Right forelimb (tissue), 1 donor: ENCODE results near the gene FABP1.

ENCODE experiments used
- DNase-seq: peaks from one replicate; pipeline ENCODE4 v3.0.0-alpha.2; 2018

The FABP1 gene

DNA sequence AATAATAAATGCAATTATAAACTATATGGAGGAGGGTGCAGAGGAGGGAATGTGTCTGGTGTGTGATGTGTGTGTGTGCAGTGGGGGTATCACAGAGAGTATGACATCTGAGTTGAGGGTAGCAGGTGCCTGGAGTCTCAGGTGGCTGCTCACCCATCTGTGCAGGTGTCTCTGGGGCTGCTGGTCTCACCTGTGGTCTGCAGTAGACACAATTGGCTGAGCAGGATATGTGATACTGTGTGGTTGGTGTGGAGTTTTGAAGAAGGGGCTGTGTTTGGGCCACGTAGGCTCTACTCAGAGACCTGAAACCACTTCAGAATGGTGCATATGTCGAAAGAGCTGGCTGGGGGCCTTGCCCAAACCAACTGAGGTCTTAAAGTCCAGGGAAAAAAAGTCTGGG is 17.0 kb downstream of the FABP1 start:
- no peak for DNase-seq

DNA sequence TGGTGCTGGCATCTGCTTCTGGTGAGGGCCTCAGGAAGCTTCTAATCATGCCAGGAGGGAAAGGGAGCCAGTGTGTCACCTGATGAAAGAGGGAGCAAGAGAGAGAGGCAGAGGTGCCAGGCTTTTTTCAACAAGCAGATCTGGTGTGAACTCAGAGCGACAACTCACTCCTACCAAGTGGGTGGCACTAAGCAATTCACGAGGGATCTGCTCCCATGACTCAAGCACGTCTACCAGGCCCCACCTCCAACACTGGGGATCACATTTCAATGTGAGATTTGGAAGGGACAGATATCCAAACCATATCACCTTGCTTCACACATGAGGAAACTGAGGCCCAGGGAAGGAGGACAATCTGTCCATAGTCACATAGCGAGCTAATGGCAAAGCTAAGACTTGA is 19.1 kb downstream of the FABP1 start:
- no peak for DNase-seq

DNA sequence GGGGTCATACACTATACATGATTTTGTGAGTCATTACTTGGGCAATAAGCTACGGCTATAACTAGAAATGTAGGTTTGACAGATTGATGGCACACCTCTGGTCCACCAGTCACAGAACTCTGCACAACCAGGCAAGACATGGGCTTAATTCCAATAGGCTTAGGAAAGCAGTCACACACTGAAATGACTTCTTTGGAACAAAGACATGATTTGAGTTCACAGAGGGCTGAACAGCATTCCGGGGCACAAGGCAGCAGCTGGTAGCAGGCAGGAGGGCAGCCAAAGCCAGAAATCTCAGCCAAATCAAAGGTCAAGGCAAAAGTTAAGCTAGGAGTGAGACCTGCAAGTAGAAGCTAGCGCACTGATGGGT is 27.4 kb downstream of the FABP1 start:
- no peak for DNase-seq

DNA sequence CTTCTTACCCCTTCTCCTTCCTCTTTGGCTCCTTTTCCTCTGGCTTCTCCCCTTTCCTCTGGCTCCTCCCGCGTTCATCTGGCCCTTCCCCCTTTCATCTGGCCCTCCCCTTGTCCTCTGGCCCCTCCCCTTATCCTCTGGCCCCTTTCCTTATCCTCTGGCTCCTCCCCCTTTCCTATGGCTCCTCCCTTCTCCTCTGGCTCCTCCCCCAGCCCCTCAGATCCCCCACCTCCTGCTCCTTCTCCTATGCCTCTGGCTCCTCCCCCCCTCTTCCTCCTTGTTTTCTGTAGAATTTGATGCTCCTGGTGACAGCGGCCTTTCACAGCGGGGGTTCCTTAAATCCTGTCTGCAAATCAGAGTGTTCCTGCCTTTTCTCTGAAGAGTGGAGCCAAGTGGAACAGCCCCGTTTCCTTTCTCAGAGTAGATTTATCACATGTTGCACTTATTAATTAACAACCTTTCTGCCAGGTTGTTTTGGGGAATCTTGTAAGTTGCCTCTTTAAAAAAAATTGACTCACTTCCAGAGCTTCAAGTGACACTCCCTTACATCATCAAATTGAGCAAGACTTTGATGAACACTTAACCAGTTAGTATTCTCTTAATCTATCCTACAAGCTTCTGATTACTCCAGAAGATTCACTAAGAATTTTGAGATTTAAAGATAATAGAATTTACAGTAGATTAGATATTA is 27.9 kb downstream of the FABP1 start:
- no peak for DNase-seq

DNA sequence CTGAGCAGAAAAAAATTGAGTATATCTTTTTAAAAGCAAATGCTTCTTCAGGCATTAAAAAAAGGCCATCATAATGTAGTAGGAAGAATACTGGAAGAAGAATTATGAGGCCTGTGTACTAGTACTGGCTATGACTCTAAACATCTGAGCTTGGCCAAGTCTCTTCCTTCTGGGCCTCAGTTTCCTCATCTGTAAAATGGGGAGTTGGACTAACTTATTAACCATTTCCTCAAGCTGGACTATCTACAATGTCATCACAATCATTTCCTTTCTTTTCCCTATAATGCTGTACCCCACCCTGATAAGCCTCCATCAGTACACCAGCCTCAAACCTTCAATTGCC is 29.3 kb downstream of the FABP1 start:
- DNase-seq = no peak

DNA sequence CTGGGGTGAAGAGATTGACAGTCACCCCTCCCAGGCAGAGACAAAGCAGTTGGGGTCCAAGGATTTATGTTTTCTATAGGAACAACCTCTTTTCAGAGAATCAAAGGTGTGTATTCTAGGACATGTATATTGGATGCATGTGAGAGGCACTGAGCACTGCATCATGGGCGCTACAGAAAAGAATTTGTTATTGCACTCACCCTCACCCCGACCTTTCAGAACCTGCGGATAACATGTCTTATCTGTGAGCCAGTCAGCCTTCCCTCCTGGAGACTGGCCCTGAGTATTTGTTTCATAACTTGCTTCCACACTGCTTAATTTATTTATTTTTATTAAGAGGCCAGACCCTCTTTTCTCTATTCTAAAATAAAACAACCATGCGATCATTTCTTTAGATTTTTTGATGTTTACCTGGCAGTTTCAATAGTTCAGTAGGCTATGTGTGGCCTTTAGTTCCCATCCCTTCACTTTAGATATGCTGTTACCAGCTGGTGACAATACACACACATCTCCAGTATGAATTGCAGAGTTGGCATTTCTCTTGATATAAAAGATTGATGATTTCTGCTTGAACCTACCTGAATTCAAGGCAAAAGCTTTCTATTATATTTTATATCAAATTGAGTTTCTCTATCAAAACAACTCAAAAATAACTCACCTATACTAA is 29.8 kb downstream of the FABP1 start:
- no peak for DNase-seq

DNA sequence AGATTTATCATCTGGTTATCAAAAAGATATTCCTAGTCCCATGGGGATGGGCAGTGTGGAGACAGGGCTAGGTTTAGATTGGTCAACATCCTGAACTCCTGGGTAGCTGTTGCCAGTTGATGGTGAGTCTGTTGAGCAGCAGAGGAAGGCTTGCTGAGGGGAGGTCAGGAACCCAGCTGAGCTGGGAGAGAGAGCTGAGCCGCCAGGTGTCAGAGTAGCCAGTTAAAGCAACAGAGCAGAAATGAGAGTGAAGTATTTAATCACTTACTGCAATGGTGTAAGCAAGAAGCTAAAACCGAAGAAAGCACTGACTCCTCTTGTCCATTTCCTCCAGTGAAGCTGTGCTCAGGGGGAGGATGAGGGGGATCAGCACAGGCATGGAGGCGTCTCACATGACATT is 30.7 kb downstream of the FABP1 start:
- DNase-seq = no peak

DNA sequence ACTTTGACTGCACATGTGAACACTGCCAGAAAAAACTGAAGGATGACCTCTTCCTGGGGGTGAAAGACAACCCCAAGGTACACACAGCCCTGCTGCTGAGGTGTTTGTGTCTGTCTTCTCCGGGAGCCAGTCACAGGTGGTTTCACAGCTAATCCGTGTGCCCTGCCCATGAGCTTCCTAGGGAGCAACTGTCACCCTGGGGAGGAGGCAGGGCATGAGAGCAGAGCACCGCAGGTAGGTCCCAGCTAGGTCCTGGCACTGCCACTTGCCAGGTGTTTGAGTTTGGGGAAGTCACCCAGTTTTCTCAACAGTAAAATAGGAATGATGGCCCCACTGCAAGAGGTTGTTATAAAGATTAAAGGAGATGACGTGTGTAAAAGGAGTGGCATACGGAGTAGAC is 31.2 kb downstream of the FABP1 start:
- DNase-seq = no peak

DNA sequence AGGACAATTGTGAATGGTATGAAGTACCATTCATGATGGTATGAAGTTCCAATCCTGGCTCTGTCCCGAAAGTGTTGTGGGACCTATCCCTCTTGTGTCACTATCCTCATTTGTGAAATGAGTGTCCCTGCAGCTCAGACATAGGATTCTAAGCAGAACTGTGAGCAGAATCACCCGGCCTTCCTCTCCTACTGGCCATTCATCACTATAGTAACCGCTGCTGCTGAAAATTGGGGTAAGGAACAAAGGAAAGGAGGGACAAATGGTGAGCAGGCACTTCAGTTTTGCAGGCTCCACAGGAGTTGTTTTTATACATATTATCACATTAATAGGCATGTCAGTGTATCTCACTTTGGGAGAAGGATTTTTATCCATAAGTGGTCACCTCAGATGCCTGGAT is 32.8 kb downstream of the FABP1 start:
- DNase-seq = no peak

DNA sequence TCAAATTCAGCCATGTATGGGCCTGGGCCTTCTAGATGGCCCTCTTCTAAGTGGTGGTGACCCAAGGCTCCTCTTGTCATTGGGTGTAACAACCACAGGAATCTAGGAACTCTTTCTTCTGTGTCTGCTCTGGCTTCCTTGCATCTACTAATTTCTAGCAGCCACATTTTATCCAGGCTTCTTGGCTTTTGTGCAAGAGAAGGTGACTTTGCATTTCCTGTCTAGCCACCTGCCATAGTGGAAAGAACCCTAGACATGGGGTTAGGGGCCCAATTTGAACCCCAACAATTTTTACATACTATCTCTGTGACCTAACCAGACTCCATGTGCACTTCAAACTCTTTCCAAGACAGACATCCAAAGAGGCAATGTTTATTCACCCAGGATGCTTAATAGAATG is 35.1 kb downstream of the FABP1 start:
- DNase-seq = no peak

DNA sequence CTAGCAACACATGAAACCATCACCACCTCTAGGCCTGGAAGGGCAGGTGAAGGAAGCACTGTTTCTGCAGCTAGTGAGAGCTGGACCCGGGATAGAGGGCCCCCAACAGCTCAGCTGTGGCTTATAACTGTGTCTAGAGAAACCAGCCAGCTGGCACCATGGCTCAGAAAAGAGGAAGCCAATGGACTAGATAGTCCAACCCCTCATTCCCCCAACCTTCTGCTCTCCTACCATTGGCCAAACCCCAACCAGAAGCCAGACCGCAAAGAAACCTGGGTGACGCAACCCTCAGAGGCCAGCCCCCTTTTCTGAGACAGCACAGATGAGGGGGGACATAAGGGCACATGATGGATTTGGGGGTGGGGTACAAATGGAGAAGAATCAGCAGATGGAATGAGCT is 35.9 kb downstream of the FABP1 start:
- DNase-seq = no peak

DNA sequence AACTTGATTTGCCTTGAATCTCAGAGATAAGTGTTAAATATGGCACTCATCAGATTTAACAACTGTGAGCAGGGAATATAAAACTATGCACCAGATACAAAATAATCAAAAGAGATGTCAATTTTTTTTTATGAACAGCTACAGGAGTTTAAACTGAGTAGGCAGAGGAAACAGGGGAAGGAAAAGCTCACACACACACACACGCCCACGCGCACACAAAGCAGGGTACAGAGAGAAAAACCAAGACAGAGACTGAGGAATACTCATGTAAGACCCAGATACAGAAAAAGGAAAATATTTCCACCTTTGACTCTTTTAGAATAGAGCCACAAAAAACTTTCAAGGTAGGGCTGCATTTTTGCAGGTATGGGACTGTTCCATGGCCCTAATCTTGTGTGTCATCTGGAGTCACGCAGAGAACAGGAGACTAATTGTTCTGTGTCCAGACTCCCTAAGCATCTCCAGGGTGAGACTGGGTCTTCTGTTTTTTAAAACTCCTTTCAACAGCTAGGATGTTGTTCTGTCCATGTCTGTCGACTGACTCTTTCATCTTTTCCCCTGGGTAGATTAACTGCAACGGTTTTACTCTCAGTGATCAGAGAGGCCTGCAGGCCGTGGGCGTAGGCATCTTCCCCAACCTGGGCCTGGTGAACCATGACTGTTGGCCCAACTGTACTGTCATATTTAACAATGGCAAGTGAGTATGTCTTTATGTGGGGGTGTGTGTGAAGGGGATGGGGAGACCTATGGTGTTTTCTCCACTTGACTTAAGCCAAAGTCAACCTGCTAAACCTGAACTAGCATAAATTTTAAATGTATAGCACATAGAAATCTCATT is 37.2 kb downstream of the FABP1 start:
- DNase-seq = no peak

DNA sequence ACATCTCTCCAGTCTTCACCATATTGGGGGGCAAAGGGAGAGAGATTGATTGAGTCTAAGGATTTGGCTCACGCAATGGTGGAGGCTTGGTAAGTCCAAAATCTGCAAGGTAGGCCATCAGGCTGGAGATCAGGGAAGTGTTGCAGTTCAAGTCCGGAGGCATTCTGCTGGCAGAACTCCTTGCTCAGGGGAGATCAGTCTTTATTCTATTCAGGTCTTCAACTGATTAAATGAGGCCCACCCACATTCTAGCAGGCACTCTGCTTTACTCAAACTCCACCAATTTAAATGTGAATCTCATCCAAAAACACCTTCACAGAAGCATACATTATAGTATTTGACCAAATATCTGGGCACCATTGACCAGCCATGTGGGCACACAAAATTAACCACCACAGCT is 38.9 kb downstream of the FABP1 start:
- no peak for DNase-seq

DNA sequence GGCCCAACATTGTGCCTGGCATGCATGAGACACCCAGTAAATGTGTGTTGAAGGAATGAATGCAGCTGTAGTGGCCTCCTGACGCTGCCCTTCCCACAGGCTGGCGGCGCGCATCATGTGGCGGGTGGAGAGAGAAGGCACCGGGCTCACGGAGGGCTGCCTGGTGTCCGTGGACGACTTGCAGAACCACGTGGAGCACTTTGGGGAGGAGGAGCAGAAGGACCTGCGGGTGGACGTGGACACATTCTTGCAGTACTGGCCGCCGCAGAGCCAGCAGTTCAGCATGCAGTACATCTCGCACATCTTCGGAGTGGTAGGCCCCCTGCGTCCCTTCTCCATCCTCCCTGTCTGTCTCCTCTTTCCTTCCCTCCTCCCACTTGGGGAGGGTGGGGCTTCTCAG is 40.1 kb downstream of the FABP1 start:
- no peak for DNase-seq

DNA sequence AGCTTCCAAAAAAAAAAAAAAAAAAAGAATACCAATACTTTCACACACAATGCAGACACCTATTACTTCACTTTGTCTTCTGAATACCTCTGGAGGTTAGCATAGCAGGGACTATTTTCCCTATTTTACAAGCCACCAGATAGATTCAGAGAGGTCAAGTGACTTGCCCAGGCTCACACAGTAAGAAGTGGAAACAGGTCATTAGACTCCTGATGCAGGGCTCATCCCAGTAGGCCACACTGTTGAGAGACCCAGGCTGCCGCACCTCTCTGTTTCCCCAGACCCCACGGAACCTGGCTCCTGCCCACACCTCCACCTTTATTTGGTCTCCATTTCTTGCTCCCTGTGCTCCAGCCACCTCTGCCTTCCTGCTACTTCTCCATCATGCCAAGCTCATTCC is 40.8 kb downstream of the FABP1 start:
- DNase-seq = no peak

DNA sequence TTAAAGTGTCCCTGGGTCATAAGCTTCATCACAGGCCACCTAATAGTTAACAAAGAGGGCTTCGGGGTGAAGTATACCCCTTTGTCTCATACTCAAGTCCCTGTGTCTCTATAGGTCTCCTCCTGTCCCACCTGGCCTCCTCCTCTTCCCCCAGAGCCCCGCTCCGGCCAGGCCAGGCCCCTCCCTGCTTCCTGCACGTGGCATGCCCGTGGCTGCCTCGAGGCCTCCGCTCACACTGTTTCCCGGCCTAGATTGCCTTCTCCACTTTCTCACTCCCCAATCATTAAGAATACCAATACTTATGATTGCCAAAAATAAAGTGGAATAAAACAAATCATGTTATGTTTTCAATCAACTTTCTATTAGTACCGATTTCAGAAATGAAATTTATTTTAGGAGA is 41.5 kb downstream of the FABP1 start:
- DNase-seq = no peak

DNA sequence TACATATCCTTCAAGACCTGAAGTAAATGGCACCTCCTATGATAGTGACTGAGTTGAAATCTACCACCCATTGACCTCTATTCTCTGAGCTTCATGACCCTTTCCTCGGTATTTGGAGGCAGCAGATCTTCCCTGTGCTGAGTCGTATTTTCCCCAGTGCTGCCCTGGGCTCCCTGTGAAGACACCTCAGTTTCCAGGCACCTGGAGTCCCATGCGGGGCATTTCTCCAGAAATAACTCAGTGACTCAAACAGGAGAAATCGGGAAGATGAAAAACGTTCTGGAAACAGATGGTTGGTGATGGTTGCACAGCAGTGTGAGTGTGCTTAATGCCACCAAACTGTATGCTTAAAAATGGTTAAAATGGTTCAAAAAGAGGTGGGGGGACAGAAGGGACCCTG is 42.3 kb downstream of the FABP1 start:
- no peak for DNase-seq

DNA sequence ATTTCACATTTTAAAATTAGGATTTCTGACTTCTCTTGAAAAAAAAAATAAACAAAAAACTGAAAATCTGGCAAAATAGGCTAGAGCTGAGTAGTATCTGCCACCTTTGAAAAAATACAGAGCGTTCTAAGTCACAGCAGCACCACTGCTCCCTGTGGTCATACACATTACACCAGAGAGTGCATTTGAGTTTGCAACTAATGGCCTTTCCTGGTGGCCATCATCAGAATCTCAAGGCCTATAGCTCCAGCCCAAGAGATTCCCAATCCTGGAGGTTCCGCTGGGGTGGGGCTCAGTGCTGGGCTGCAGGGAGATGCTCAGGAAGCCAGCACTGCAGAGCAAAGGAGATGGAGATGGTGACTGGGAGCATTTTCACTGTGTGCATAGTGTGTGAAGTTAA is 42.8 kb downstream of the FABP1 start:
- no peak for DNase-seq

DNA sequence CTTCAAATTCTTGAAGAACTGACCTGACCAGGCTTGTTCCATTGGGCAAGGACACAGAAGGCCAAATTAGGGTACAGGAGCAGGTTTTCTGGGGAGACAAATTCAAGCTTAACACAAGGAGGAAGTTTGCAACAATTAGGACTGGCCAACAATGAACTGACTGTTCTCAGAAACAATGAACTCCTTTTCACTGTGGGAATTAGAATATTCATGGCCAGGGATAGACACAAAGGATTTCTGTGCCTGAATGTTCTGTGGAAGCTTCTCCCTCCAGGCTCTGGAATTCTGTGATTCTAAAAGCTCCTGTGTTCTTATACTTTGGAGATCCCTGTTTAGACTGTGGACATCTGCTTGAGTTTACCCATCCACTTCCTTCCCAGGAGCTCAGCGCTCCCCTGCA is 45.1 kb downstream of the FABP1 start:
- no peak for DNase-seq

DNA sequence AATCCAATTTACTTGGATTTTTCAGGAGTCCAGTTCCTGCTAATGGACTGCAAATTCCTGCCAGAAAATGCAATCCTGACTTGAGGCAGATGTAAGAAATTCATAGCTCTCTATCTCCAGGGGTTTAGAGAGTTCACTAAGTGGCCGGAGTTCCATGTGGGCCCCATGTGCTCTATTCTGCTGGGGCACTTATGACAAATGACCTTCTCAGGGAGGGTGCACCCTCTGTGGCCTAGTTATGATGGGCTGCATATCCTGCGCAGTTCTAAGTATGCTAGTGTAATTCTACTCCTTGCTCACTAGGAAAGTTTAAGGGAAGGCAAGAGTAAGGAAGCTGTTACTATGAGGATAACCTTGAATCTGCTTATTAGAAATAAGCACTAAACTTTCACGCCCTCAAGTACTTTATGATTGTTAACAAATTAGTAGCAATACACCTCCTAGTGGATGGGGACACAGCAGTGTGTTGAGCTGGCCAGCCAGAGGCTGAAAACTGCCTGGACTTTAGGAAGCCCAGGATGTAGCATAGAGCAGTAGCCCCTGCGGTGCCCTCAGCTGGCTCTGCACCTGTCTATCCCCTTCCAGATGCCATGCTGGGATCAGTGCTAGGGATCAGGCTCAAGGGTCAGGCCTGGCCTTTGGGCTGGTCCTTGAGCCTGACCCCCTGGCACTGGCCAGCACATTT is 45.8 kb downstream of the FABP1 start:
- DNase-seq = no peak

DNA sequence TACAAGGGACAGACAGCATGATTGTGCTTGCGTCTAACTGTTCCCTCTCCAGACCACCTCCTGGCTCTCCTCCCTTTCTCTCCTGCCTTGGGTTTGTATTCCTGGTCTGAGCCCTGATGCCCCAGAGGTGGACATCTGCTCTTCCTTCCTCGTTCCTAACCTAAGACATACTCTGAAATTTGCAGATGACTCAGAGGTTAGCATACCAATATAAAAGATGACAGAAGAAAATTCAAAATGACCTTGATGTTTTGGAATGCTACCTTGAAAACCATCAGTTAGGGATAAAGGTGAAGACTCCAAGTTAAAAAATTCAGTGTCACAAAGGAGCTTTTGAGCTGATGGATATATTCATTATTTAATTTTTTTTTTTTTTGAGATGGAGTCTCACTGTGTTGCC is 47.3 kb downstream of the FABP1 start:
- DNase-seq = no peak

DNA sequence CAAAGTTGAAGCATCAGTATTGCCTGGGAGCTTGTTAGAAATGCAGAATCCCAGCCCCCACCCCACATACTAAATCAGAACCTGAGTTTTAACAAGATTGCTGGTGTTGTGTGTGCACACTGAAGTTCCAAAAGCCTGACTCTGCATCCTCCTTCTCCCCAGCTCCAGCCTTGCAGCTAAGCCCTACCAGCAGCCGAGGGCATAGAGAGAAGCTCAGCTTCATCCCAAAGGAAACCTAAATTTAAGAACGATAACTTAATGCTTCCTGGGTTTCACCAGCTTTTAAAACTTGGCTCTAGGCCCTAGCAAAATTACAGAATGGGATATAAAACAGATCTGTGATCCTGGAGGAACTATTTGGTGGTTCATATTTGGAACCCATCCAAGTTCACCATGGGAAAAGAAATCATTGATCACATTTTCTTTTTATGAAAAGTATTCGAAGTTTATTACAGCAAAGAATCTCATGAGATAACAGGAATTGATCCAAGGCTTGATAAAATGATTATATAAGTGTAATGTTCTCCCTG is 49.2 kb downstream of the FABP1 start:
- DNase-seq = no peak

DNA sequence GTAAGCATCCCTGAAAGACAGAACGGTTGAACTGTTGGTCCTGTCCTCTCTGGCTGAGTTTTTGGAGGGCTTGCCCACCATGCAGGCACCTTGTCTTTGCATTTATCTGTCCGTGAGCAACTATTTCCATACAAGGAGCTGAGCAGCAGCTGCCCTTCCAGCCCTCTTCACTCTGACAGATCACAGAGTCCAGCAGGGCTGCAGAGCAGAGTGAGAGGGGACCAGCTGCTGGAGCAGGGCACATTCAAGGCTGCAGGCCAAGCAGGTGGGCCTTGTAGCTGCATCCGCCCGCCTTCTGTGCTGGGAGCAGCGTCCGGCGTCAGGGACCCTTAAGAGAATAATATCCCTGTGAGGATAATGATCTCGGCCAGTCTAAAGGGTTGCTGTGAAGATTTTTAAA is 50.8 kb downstream of the FABP1 start:
- no peak for DNase-seq
